Astrocyte (in vitro differentiated cells and primary cell): ENCODE measurements around the gene SLITRK3.

Experiments
- EZH2 ChIP-seq: IDR thresholded peaks from 2 replicates; pipeline ENCODE4 v1.6.1; 2012; ENCODE audit warnings: mild to moderate bottlenecking, low read length, inconsistent platforms; ENCODE audit not compliant: insufficient read depth
- TF ChIP-seq, protein P1 (sequence below): IDR thresholded peaks from 2 replicates; pipeline ENCODE4 v1.5.1; 2011; ENCODE audit warnings: low read depth, mild to moderate bottlenecking, inconsistent platforms, low read length, moderate library complexity; ENCODE audit not compliant: insufficient read depth

DNA sequence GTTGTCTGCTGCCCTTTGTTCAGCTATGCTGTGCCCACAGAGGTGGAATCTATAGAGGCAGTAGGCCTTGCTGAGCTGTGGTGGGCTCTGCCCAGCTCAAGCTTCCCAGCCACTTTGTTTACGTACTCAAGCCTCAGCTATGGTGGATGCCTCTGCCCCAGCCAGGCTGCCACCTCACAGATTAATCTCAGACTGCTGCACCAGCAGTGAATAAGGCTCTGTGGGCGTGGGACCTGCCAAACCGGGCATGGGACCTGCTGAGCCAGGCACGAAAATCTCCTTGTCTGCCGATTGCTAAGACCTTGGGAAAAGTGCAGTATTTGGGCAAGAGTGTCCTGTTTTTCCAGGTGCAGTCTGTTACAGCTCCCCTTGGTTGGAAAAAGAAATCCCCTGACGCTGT lies 26.8 kb downstream of the SLITRK3 start:
- TF ChIP-seq, protein P1, sequence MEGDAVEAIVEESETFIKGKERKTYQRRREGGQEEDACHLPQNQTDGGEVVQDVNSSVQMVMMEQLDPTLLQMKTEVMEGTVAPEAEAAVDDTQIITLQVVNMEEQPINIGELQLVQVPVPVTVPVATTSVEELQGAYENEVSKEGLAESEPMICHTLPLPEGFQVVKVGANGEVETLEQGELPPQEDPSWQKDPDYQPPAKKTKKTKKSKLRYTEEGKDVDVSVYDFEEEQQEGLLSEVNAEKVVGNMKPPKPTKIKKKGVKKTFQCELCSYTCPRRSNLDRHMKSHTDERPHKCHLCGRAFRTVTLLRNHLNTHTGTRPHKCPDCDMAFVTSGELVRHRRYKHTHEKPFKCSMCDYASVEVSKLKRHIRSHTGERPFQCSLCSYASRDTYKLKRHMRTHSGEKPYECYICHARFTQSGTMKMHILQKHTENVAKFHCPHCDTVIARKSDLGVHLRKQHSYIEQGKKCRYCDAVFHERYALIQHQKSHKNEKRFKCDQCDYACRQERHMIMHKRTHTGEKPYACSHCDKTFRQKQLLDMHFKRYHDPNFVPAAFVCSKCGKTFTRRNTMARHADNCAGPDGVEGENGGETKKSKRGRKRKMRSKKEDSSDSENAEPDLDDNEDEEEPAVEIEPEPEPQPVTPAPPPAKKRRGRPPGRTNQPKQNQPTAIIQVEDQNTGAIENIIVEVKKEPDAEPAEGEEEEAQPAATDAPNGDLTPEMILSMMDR: no peak
- no peak for TF ChIP-seq EZH2
